GM21723 (cell line): ENCODE data around the gene CCNDBP1.
A peak's percentile ranks its signal among the peaks of the same experiment; 100 is the strongest.
"Not testable (repeated sequence)": the region's sequence is repeated elsewhere in the genome, so short reads cannot be mapped to it uniquely, and the experiment has no call there.

Experiments used
- ATAC-seq: cut with Tn5 transposase; IDR thresholded peaks from one replicate; pipeline ENCODE4 v1.9.1; 2021; ENCODE audit warnings: mild to moderate bottlenecking, moderate library complexity; ENCODE audit not compliant: unreplicated experiment

The CCNDBP1 gene, protein sequence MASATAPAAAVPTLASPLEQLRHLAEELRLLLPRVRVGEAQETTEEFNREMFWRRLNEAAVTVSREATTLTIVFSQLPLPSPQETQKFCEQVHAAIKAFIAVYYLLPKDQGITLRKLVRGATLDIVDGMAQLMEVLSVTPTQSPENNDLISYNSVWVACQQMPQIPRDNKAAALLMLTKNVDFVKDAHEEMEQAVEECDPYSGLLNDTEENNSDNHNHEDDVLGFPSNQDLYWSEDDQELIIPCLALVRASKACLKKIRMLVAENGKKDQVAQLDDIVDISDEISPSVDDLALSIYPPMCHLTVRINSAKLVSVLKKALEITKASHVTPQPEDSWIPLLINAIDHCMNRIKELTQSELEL

GRCh38 chr15:43185157-43186002, at the start of gene CCNDBP1:
TSS of gene CCNDBP1 (plus strand) at chr15:43185403. CDS start at chr15:43185499, 96 bp downstream.
- peak; percentile 95 for ATAC-seq

DNA sequence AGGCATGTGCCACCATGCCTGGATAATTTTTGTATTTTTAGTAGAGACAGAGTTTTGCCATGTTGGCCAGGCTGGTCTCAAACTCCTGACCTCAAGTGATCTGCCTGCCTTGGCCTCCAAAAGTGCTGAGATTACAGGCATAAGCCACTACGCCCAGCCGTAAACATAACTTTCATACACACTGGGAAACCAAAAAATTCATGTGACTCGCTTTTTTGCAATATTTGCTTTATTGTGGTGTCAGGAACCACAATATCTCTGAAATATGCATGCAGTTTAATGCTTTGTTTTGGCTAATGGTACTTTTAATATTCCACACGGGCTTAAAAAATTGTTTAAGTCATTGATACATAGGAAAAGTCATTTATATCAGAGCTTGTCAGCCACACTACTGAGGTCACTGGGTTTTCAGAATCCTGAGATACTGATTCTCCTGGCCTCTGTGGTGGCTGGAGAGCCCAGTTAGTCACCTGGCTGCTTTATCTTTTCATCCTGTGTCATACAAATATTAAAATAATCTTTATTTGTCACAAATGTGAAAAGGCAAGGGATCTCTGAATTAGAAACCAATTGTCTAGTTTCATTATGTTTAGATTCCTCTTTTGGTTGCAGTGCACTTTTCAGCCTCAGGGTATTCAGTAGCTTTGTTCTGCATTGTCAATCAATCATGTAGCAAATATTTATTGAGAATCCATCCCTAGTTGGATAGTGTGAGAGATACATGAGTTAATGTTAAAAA, 41.8 kb upstream of the CCNDBP1 start:
- no peak for ATAC-seq

DNA sequence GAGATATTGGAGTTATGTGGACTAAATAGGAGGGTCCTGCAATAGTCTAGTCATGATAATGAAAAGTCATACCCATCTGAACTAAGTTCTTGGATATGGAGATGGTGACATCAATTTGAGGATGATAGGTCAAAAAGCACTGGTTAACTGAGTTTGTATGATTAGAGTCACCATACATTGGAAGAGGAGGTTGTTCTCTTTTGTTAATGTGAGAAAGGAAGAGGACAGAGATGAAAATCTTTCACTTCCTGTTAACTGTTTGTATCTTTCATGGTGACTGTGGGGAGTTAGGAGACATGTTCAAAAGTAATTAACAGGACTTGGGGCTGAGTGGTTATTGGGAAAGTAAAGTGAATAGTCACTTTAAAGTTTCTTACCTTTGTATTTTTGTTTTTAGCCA, 40.7 kb upstream of the CCNDBP1 start:
- no peak for ATAC-seq

DNA sequence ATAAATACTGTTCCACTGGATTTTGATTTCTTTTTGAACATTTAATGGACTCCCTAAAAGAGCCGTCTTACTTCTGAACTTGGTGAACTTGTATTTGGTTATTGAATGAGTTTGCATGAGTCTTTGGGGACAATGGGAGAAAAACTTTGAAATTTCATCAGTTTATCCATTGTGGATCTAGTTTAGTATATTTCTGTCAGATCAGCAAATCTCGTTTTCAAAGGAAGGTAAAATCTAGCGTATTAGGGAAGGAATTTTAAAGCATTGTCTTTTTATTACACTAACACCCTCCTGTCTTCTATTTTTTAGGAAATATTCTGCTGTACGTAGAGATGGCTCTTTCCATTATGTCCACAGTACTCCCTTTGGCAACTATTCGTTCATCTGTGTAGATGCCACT, 39.0 kb upstream of the CCNDBP1 start:
- no peak for ATAC-seq

DNA sequence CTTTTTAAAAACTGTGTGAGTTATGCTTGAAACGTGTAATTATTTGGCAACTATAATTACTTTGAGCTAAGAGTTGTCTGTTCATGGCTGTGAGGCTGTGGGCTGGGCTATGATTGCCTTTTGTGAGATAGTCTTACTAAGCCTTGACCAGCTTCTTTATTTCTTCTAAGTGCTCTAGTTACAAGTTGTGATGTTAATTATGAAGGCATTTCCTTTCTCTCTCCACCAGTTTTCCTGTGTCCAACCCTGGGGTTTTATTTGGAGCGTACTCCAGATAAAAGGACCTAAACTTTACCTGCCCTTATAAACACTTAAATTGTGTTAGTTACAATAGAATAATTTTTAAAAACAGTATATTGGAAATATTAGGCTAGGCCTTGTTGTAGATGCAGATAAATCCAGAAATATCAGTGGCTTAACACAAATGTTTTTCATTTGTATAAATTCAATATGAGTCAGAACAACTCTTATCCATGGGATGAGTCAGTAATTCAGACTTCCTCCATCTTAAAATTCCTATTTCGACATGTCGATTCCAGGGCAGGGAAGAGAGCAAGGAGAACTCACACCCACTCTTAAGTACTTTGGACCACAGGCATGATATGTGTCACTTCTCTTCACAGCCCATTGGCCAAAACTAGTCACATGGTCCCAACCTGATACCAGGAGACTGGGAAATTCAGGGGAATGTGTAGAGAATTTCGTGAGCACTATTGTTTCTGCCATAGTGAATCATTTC, 34.8 kb upstream of the CCNDBP1 start:
- no peak for ATAC-seq

GRCh38 chr15:43151688-43152087, 33.5 kb upstream of the CCNDBP1 start:
- ATAC-seq, result no peak

- ATAC-seq, result no peak
These were observed 31.9 kb upstream of the CCNDBP1 start for GRCh38 chr15:43153269-43153668.

GRCh38 chr15:43165801-43166325, 19.3 kb upstream of the CCNDBP1 start:
- no peak for ATAC-seq

GRCh38 chr15:43167261-43167660, 17.9 kb upstream of the CCNDBP1 start:
- not testable (repeated sequence) for ATAC-seq

GRCh38 chr15:43168192-43169107, 16.8 kb upstream of the CCNDBP1 start:
- no peak for ATAC-seq

- ATAC-seq, result no peak
These were observed 15.3 kb upstream of the CCNDBP1 start for GRCh38 chr15:43169888-43170287.

DNA sequence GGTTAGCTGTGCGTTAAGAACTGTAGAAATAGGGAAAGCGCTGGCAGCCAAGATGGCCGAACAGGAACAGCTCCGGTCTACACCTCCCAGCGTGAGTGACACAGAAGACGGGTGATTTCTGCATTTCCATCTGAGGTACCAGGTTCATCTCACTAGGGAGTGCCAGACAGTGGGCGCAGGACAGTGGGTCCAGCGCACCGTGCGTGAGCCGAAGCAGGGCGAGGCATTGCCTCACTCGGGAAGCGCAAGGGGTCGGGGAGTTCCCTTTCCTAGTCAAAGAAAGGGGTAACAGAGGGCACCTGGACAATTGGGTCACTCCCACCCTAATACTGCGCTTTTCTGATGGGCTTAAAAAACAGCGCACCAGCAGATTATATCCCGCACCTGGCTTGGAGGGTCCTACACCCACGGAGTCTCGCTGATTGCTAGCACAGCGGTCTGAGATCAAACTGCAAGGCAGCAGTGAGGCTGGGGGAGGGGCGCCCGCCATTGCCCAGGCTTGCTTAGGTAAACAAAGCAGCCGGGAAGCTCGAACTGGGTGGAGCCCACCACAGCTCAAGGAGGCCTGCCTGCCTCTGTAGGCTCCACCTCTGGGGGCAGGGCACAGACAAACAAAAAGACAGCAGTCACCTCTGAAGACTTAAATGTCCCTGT, 9.4 kb upstream of the CCNDBP1 start:
- ATAC-seq, result not testable (repeated sequence)

GRCh38 chr15:43177147-43177546, 8.1 kb upstream of the CCNDBP1 start:
- not testable (repeated sequence) for ATAC-seq

DNA sequence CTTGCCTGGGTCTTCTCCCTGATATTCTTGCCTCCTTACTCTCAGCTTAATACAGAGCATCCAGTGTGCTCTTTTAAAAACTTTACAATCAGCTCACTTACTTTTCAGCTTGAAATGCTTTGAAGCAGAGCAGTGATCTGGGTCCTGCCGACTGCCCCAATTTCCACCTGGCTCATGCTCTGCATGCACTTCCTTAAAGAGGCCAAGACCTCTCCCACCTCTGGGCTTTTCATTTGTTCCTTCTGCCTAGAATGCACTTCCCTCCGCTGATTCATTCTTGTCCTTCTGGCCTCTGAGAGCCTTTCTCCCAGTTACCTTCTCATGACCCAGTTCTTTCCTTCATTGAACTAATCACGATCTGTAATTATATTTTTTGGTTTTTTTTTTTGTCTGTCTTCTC, 1.9 kb upstream of the CCNDBP1 start:
- ATAC-seq, result no peak

GRCh38 chr15:43184407-43185124, 637 bp upstream of the CCNDBP1 start:
- no peak for ATAC-seq

GRCh38 chr15:43186003-43186353, 775 bp downstream of the CCNDBP1 start:
- peak; percentile 29 for ATAC-seq

- ATAC-seq, result no peak
These were observed 2.4 kb downstream of the CCNDBP1 start for GRCh38 chr15:43187544-43188155.

- no peak for ATAC-seq
These were observed 4.1 kb downstream of the CCNDBP1 start for GRCh38 chr15:43189296-43189695.
